Left ventricle myocardium inferior (tissue), 1 donor: ENCODE data around the gene SLC35G6. TPM values are rescaled to one million over a fixed set of nuclear protein-coding genes. Genes with fewer than 3 reads are reported as not detected.
"Not testable (repeated sequence)": the region's sequence is repeated elsewhere in the genome, so short reads cannot be mapped to it uniquely, and the experiment has no call there.

Experiments
- DNase-seq: peaks from one replicate; pipeline ENCODE4 v3.0.0-alpha.2; 2020
- H3K27ac ChIP-seq: fragments of 200-600 bp; replicated peaks from 2 replicates; pipeline ENCODE4 v1.8.0; 2021
- H3K27me3 ChIP-seq: fragments of 200-600 bp; 2 replicates; pipeline ENCODE4 v1.8.0; 2021; ENCODE audit warnings: low read depth
- H3K36me3 ChIP-seq: fragments of 200-600 bp; 2 replicates; pipeline ENCODE4 v1.8.0; 2021
- H3K4me1 ChIP-seq: fragments of 200-600 bp; 2 replicates; pipeline ENCODE4 v1.8.0; 2021
- H3K4me3 ChIP-seq: fragments of 200-600 bp; 2 replicates; pipeline ENCODE4 v1.8.0; 2021; ENCODE audit warnings: mild to moderate bottlenecking, moderate library complexity
- H3K9me3 ChIP-seq: fragments of 200-600 bp; replicated peaks from 2 replicates; pipeline ENCODE4 v1.8.0; 2021
- CTCF ChIP-seq: fragments of 200-600 bp; IDR thresholded peaks from 2 replicates; pipeline ENCODE4 v1.8.0; 2021; ENCODE audit warnings: antibody characterized with exemption, mild to moderate bottlenecking, borderline replicate concordance
- intact Hi-C: fragments of 100-400 bp; cut with micrococcal nuclease; formaldehyde crosslinking; loops from one replicate; pipeline ENCODE4 v1.11.0; 2022
- long read RNA-seq: library from polyadenylated mRNA; unstranded; transcript quantifications from one replicate; pipeline ENCODE4 v2.0.0, GENCODE V29; 2021
- total RNA-seq: library from RNA; stranded (reverse); fragmentation: NEBNext Ultra II Directional; extraction: Animal tissue kit (Norgen Biotek cat#: 25700); gene quantifications from one replicate; pipeline ENCODE4 v1.2.1, GENCODE V29; 2021
- donor health status: DM: no; HTN: yes; CAD: no; lungs with severe emphysema.

The SLC35G6 gene
- not detected for total RNA-seq
- long read RNA-seq = 0 reads

DNA sequence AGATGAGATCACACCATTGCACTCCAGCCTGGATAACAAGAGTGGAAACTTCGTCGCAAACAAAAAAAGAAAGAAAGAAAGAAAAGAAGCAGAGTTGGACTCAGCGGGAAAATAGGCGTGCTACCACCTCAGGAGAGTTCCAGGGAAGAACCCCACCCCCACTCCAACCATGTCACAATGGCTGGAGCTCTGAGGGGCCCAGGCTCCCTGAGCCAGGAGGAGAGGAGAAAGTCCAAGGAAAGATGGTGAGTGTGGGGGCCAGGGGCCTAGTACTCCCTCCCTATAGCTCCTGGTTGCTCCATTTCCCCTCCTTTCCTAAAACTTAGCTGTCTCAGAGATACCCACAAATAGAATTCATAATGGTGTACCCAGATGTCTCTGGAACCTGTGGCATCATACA, at the start of gene SLC35G6:
SLC35G6 (plus strand) TSS at position 172 of the 400 bp plus-strand sequence; CDS start at position 243, 71 bp downstream.
- intact Hi-C loops = not testable (repeated sequence)
- H3K4me1 ChIP-seq = peaks cover 80% of the 10 kb centered on the region

DNA sequence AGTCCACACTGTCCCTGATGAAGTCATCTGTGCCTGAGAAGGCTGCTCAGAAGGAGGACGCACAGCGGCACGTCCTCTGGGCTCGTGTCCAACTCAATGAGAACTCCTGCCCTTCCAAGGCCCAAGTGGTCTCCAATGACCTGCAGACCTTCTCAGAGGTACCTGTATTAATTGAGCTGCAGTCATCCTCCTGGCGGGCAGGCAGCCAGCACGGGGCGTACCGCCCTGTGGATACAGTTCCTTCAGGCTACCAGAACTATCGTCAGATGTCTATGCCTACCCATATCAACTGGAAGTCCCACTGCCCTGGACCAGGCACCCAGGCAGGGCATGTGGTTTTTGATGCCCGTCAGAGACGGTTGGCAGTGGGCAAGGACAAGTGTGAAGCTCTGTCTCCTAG, 49.0 kb upstream of the SLC35G6 start:
- intact Hi-C loops = no loop called here
- H3K36me3 ChIP-seq = no peaks in the 10 kb centered on the region
- H3K4me3 ChIP-seq = no peak overlapping the region
- H3K9me3 ChIP-seq = no peaks in the 10 kb centered on the region
- H3K27ac ChIP-seq = no peak overlapping the region
- no peak for TF ChIP-seq CTCF
- no peaks in the 10 kb centered on the region for H3K27me3 ChIP-seq
- no peak for DNase-seq
- peaks cover 25% of the 10 kb centered on the region for H3K4me1 ChIP-seq

More for the DNA sequence above, at the start of gene SLC35G6:
- not testable (repeated sequence) for DNase-seq, H3K27me3 ChIP-seq, H3K36me3 ChIP-seq, H3K9me3 ChIP-seq
- Histone ChIP-seq H3K4me3 (peak within 1 kb of the TSS; percentile 100), H3K27ac (peak within 1 kb of the TSS; percentile 100)

DNA sequence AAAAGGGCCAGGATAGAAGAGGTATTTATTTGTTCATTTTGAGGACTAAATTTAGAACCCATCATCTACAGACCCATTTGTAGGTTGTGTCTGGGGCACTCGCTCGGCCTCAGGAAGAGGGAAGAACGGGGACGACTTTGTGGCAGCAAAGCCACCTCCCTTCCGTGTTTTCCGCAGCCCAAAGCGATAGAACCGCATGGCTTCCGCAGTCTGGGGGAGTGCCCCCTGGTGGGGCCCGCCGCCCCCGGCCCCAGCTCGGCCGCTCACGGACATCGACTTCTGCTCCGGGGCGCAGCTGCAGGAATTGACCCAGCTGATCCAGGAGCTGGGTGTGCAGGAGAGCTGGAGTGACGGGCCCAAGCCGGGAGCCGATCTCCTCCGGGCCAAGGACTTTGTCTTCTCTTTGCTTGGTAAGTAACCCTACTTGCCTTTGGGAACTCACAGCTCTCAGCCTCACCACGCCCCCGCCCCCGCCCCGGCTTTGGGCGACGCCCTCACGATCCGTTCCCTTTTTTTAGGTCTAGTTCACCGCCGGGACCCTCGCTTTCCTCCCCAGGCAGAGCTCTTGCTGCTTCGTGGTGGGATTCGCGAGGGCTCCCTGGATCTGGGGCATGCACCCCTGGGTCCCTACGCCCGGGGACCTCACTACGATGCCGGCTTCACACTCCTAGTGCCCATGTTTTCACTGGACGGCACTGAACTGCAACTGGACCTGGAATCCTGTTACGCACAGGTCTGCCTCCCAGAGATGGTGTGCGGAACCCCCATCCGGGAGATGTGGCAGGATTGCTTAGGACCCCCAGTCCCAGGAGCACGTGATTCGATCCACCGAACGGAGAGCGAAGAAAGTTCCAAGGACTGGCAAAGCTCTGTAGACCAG, 45.3 kb upstream of the SLC35G6 start:
- DNase-seq = peak; percentile 45
- peaks cover 28% of the 10 kb centered on the region for H3K27me3 ChIP-seq

GRCh38 chr17:7436556-7437368, 44.5 kb upstream of the SLC35G6 start:
- Histone ChIP-seq H3K27ac (peak overlapping the region; percentile 75), H3K36me3 (no peaks in the 10 kb centered on the region), H3K27me3 (peaks cover 28% of the 10 kb centered on the region), H3K4me1 (peaks cover 64% of the 10 kb centered on the region), H3K4me3 (peak overlapping the region; percentile 69), H3K9me3 (no peaks in the 10 kb centered on the region)
- peak; percentile 80 for DNase-seq
- intact Hi-C loops = no loop called here
- TF ChIP-seq CTCF = peak; percentile 91

More for the DNA sequence above, 45.3 kb upstream of the SLC35G6 start:
- intact Hi-C loops = no loop called here
- TF ChIP-seq CTCF = no peak
- Histone ChIP-seq H3K36me3 (no peaks in the 10 kb centered on the region), H3K4me3 (peak overlapping the region; percentile 69), H3K9me3 (no peaks in the 10 kb centered on the region), H3K27ac (peak overlapping the region; percentile 75), H3K4me1 (peaks cover 61% of the 10 kb centered on the region)

DNA sequence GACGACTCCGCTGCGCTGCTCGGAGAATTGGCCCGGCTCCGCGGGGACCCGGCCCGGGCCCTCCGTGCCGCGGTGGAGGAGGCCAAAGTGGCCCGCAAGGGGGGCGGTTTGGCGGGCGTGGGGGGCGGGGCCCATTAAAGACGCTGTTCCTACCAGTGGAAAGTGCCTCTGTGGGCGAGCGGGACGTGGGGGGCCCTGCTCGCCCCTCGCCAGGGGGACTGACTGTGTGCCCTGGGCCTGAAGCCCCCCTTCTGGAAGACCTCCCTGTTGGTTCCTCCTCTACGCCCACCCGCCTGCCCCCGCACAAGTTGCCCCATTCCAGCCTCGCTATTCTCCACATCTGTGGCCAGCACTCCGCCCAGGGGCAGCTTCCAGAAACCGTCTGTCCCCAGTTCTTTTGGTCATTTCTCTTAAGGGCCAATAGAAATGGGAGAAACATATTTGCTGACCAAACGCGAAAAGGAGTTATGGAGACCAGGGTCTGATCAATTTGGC, 43.8 kb upstream of the SLC35G6 start:
- H3K27ac ChIP-seq = peak overlapping the region; percentile 75
- H3K9me3 ChIP-seq = no peaks in the 10 kb centered on the region
- no peaks in the 10 kb centered on the region for H3K36me3 ChIP-seq
- peak overlapping the region; percentile 69 for H3K4me3 ChIP-seq
- TF ChIP-seq CTCF = no peak
- peaks cover 64% of the 10 kb centered on the region for H3K4me1 ChIP-seq
- intact Hi-C loops = no loop called here
- no peak for DNase-seq
- peaks cover 28% of the 10 kb centered on the region for H3K27me3 ChIP-seq
